ENCODE results near the gene LIMCH1. TPM values are rescaled to one million over a fixed set of nuclear protein-coding genes. Genes with fewer than 3 reads are reported as not detected.
"Not testable (repeated sequence)": the region's sequence is repeated elsewhere in the genome, so short reads cannot be mapped to it uniquely, and the experiment has no call there.

Gene LIMCH1
- total RNA-seq, 1 donor from 2014 or later, result 369 TPM

DNA sequence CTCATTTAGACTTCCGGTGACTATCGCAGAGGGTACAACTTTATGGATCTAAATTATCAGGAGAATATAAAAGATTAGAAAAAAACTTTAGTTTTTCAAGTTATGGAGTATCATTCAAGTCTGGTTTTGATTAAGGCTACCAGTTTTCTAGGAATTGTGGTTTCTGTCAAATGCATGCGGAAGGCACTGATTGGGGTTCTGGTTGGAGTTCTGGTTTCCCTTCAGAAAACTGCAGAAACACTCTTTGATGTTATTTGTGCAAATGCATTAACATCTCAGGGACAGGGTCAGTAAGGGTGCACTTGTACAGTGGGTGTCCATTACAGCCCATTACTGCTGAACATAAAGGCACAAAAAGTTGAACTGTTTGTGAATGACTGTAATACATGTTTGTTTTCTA, 100.2 kb downstream of the LIMCH1 start:
- Histone ChIP-seq H3K4me1 (peaks cover 3% of the 10 kb centered on the region), H3K4me3 (no peak overlapping the region), H3K27ac (no peak overlapping the region), H3K36me3 (peaks cover 27% of the 10 kb centered on the region), H3K27me3 (no peaks in the 10 kb centered on the region), H3K9me3 (no peaks in the 10 kb centered on the region)
- intact Hi-C loops (cut with DNase I), result no loop called here
- TF ChIP-seq, protein P1, sequence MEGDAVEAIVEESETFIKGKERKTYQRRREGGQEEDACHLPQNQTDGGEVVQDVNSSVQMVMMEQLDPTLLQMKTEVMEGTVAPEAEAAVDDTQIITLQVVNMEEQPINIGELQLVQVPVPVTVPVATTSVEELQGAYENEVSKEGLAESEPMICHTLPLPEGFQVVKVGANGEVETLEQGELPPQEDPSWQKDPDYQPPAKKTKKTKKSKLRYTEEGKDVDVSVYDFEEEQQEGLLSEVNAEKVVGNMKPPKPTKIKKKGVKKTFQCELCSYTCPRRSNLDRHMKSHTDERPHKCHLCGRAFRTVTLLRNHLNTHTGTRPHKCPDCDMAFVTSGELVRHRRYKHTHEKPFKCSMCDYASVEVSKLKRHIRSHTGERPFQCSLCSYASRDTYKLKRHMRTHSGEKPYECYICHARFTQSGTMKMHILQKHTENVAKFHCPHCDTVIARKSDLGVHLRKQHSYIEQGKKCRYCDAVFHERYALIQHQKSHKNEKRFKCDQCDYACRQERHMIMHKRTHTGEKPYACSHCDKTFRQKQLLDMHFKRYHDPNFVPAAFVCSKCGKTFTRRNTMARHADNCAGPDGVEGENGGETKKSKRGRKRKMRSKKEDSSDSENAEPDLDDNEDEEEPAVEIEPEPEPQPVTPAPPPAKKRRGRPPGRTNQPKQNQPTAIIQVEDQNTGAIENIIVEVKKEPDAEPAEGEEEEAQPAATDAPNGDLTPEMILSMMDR (IDR thresholded peaks at IDR 0.05), result no peak
- ATAC-seq (no peak), DNase-seq (no peak)

DNA sequence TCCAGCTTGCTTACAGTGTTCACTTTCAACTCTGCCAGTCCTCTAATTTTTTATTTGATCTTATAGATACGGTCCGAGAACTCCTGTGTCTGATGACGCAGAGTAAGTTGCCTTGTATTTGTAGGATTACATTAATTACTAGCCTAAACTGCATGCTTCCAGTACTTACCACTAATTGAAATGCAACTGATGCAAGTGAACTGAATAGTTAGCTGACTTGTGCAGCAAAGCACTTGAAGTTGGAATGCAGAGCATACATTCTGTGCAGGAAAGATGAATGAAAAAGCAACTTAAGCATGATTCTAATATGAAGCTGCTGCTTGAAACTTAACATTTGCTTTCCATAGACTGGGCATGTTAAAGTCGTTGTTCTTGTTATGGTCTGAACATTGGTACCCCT, 100.9 kb downstream of the LIMCH1 start:
- no peak for DNase-seq
- intact Hi-C loops (cut with DNase I), result no loop called here
- no peak overlapping the region for H3K27ac ChIP-seq

DNA sequence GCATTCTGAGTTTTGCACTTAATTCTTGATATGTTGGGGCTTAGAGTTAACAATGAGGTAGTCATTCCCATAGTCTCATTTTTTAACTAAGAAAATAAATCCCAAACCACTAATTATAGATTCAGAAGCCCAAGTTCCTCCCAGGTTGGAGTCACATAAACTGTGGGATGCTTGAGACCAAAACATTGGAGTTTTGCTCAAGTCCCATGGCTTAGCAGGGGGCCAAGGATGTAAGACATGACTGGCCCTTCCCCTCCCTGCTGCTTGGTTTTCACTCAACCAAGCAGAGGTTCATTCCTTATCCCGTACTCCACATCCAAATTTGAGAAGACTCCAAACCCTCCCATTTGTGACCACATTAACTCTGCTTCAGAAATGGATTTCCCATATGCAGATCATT, 101.3 kb downstream of the LIMCH1 start:
- peaks cover 11% of the 10 kb centered on the region for H3K4me1 ChIP-seq
- ATAC-seq (no peak), DNase-seq (no peak)
- peaks cover 16% of the 10 kb centered on the region for H3K36me3 ChIP-seq
- H3K9me3 ChIP-seq, result no peaks in the 10 kb centered on the region
- H3K4me3 ChIP-seq, result no peak overlapping the region
- no peaks in the 10 kb centered on the region for H3K27me3 ChIP-seq
- intact Hi-C loops (cut with DNase I), result no loop called here
- no peak overlapping the region for H3K27ac ChIP-seq
- TF ChIP-seq, protein P1 (IDR thresholded peaks at IDR 0.05), result no peak

More for the DNA sequence above, 100.9 kb downstream of the LIMCH1 start:
- TF ChIP-seq, protein P1 (IDR thresholded peaks at IDR 0.05), result no peak
- ATAC-seq, result no peak
- Histone ChIP-seq H3K4me3 (no peak overlapping the region), H3K4me1 (peaks cover 7% of the 10 kb centered on the region), H3K27me3 (no peaks in the 10 kb centered on the region), H3K9me3 (no peaks in the 10 kb centered on the region), H3K36me3 (peaks cover 20% of the 10 kb centered on the region)

DNA sequence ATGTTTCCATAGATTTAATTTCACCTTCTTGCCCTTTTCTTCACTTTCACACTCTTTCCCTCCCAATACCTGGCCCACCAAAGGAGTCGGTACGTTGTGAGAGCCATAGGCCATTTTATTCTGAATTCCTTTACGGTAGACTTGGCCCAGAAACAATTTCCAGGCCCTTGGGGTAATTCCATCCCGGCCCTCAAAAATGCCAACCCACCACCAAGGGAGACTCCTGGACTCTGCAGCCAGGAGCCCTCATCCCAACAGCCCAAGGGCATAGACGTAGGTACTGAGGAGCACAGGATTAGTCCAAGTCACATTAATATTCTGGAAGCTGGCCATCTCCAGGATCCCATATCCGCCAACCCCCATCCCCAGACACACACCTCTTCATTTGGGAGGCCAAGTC, 102.9 kb downstream of the LIMCH1 start:
- peaks cover 16% of the 10 kb centered on the region for H3K4me1 ChIP-seq

DNA sequence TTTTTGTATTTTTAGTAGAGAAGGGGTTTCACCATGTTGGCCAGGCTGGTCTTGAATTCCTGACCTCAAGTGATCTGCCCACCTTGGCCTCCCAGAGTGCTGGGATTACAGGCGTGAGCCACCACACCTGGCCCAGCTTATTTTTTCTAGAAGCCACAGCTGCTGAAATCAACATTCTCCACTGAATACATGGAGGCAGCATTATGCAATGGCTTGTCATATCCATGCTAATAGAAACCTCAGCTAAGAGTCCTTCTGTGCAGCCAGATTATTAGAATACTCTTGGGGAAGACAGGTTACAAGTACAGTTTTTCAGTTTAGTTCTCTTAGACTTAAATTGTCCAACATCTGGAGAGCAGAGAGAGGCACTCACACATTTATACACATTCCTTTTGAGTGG, 104.8 kb downstream of the LIMCH1 start:
- Histone ChIP-seq H3K4me1 (peaks cover 16% of the 10 kb centered on the region), H3K36me3 (peaks cover 20% of the 10 kb centered on the region)
- DNase-seq; H3K4me3 ChIP-seq; ATAC-seq; intact Hi-C loops (cut with DNase I); H3K27ac ChIP-seq; H3K9me3 ChIP-seq; H3K27me3 ChIP-seq: not testable (repeated sequence)

More for the DNA sequence above, 102.9 kb downstream of the LIMCH1 start:
- TF ChIP-seq, protein P1 (IDR thresholded peaks at IDR 0.05), result no peak
- ATAC-seq (no peak), DNase-seq (no peak)
- no peak overlapping the region for H3K4me3 ChIP-seq
- H3K27ac ChIP-seq, result no peak overlapping the region
- peaks cover 5% of the 10 kb centered on the region for H3K36me3 ChIP-seq
- H3K27me3 ChIP-seq, result no peaks in the 10 kb centered on the region
- intact Hi-C loops (cut with DNase I), result no loop called here
- no peaks in the 10 kb centered on the region for H3K9me3 ChIP-seq

DNA sequence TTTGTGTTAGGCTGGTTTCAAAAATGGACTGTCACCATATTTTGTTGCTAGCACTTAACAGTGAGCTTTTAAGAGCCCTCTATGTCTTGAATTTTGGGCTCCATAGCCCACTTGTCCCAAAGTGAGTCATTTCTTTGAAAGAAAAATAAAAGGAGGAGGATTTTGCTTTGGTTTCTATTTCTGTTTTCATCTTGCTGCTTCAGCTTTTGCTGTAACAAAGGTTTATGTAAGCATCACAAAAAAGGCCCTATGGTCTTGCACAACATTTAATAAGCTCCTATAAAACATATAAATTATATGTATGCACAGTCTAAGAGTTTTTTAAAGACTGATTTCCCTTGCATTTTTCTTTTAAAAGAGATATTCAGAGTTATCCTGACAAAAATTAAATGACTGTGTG, 105.4 kb downstream of the LIMCH1 start:
- no peak for DNase-seq
- no peak overlapping the region for H3K4me3 ChIP-seq
- no peak for ATAC-seq
- H3K9me3 ChIP-seq, result no peaks in the 10 kb centered on the region
- H3K4me1 ChIP-seq, result peaks cover 16% of the 10 kb centered on the region
- TF ChIP-seq, protein P1 (IDR thresholded peaks at IDR 0.05), result no peak
- H3K36me3 ChIP-seq, result peaks cover 20% of the 10 kb centered on the region
- no peak overlapping the region for H3K27ac ChIP-seq
- intact Hi-C loops (cut with DNase I), result no loop called here
- no peaks in the 10 kb centered on the region for H3K27me3 ChIP-seq

All from upper lobe of right lung (tissue), 1 donor.